GM23338 (cell line): ENCODE measurements around the gene SCUBE2. TPM values are rescaled to one million over a fixed set of nuclear protein-coding genes. Genes with fewer than 3 reads are reported as not detected.
"Not testable (repeated sequence)": the region's sequence is repeated elsewhere in the genome, so short reads cannot be mapped to it uniquely, and the experiment has no call there.

Source experiments
- ATAC-seq: fragments of 200-7000 bp; cut with Tn5 transposase; 3 replicates; pipeline ENCODE4 v1.9.1; 2020
- DNase-seq: peaks from one replicate; pipeline ENCODE4 v3.0.0-alpha.2; 2015; ENCODE audit warnings: low spot score
- H2AFZ ChIP-seq: fragments of 200-600 bp; sonication (generic); 2 replicates; pipeline ENCODE4 v1.8.0; 2016; ENCODE audit warnings: antibody characterized with exemption, mild to moderate bottlenecking, moderate library complexity
- H3F3A ChIP-seq: fragments of 200-600 bp; sonication (generic); replicated peaks from 2 replicates; pipeline ENCODE4 v1.8.0; 2017; ENCODE audit warnings: antibody characterized with exemption, mixed run types, low read depth
- H3K27ac ChIP-seq: fragments of 200-600 bp; sonication (generic); 2 replicates; pipeline ENCODE4 v1.6.1; 2016; ENCODE audit warnings: low read depth
- H3K27me3 ChIP-seq: fragments of 200-600 bp; sonication (generic); 2 replicates; pipeline ENCODE4 v1.8.0; 2016; ENCODE audit warnings: mild to moderate bottlenecking, mixed run types, moderate library complexity; ENCODE audit not compliant: insufficient read depth
- H3K36me3 ChIP-seq: fragments of 200-600 bp; sonication (generic); 2 replicates; pipeline ENCODE4 v1.8.0; 2016; ENCODE audit warnings: mild to moderate bottlenecking; ENCODE audit not compliant: insufficient read depth
- H3K4me1 ChIP-seq: fragments of 200-600 bp; sonication (generic); 2 replicates; pipeline ENCODE4 v1.8.0; 2016; ENCODE audit warnings: mild to moderate bottlenecking, moderate library complexity; ENCODE audit not compliant: insufficient read depth
- H3K4me2 ChIP-seq: fragments of 200-600 bp; sonication (generic); 2 replicates; pipeline ENCODE4 v1.7.1; 2017; ENCODE audit warnings: mixed run types
- H3K4me3 ChIP-seq: fragments of 200-600 bp; sonication (generic); 2 replicates; pipeline ENCODE4 v1.6.1; 2016; ENCODE audit warnings: mixed run types
- H3K79me2 ChIP-seq: fragments of 200-600 bp; sonication (generic); replicated peaks from 2 replicates; pipeline ENCODE4 v1.8.0; 2017; ENCODE audit warnings: mild to moderate bottlenecking; ENCODE audit not compliant: insufficient read depth
- H3K9me2 ChIP-seq: fragments of 200-600 bp; sonication (generic); 2 replicates; pipeline ENCODE4 v1.8.0; 2017; ENCODE audit not compliant: insufficient read depth
- H4K20me1 ChIP-seq: fragments of 200-600 bp; sonication (generic); replicated peaks from 2 replicates; pipeline ENCODE4 v1.8.0; 2017; ENCODE audit warnings: mild to moderate bottlenecking; ENCODE audit not compliant: insufficient read depth
- H3K27ac Mint-ChIP-seq: 2 replicates; pipeline ENCODE4 v1.8.0; 2020; ENCODE audit warnings: inconsistent platforms, mild to moderate bottlenecking, moderate library complexity, mixed read lengths
- H3K27me3 Mint-ChIP-seq: 3 replicates; pipeline ENCODE4 v1.8.0; 2022; ENCODE audit warnings: low read depth, mild to moderate bottlenecking, moderate library complexity, mixed read lengths, inconsistent platforms; ENCODE audit not compliant: insufficient read depth, poor library complexity
- H3K36me3 Mint-ChIP-seq: 3 replicates; pipeline ENCODE4 v1.8.0; 2021; ENCODE audit warnings: low read depth, mild to moderate bottlenecking, inconsistent platforms, moderate library complexity, mixed read lengths
- H3K4me1 Mint-ChIP-seq: 3 replicates; pipeline ENCODE4 v1.8.0; 2020; ENCODE audit warnings: mild to moderate bottlenecking, inconsistent platforms, mixed read lengths
- H3K4me3 Mint-ChIP-seq: 3 replicates; pipeline ENCODE4 v1.8.0; 2021; ENCODE audit warnings: moderate library complexity, mild to moderate bottlenecking, inconsistent platforms, mixed read lengths
- H3K9me3 Mint-ChIP-seq: 3 replicates; pipeline ENCODE4 v1.8.0; 2020; ENCODE audit warnings: moderate library complexity, mild to moderate bottlenecking, inconsistent platforms, mixed read lengths
- EZH2 ChIP-seq: fragments of 200-600 bp; sonication (generic); IDR thresholded peaks from one replicate; pipeline ENCODE4 v1.8.0; 2017; ENCODE audit warnings: antibody characterized with exemption, mild to moderate bottlenecking, low read depth; ENCODE audit not compliant: unreplicated experiment
- EZH2phosphoT487 ChIP-seq: fragments of 200-600 bp; sonication (generic); IDR thresholded peaks from one replicate; pipeline ENCODE4 v1.8.1; 2018; ENCODE audit warnings: antibody characterized with exemption; ENCODE audit not compliant: unreplicated experiment
- NANOG ChIP-seq: IDR thresholded peaks from 2 replicates; pipeline ENCODE4 v1.6.1; 2016; ENCODE audit warnings: antibody characterized with exemption, borderline replicate concordance
- POLR2AphosphoS5 ChIP-seq: IDR thresholded peaks from 2 replicates; pipeline ENCODE4 v1.6.1; 2016; ENCODE audit warnings: antibody characterized with exemption, low read depth
- STAT1 ChIP-seq: IDR thresholded peaks from one replicate; pipeline ENCODE4 v1.6.1; 2016; ENCODE audit warnings: antibody characterized with exemption; ENCODE audit not compliant: unreplicated experiment
- ZNF331 ChIP-seq: fragments of 250-450 bp; sonication (Bioruptor Pico); IDR thresholded peaks from 2 replicates; pipeline ENCODE4 v1.5.0; 2020; ENCODE audit warnings: low read depth, mild to moderate bottlenecking, moderate library complexity
- polyA plus RNA-seq: library from polyadenylated mRNA; unstranded; fragments of >200 nt; fragmentation: Nextera tagmentation; extraction: Ambion mirVana; gene quantifications from 2 replicates; pipeline ENCODE4 v1.2.1, GENCODE V29; 2016
- total RNA-seq: library from RNA; depleted of rRNA; stranded (reverse); fragments of >200 nt; shearing (Covaris generic); gene quantifications from 2 replicates; pipeline ENCODE4 v1.2.3, GENCODE V29; 2014
- TF ChIP-seq, protein P1 (sequence below): IDR thresholded peaks from one replicate; pipeline ENCODE4 v1.6.1; 2018; ENCODE audit warnings: antibody characterized with exemption; ENCODE audit not compliant: unreplicated experiment
- TF ChIP-seq, protein P2 (sequence below): IDR thresholded peaks from 2 replicates; pipeline ENCODE4 v1.6.1; 2016; ENCODE audit warnings: antibody characterized with exemption
- TF ChIP-seq, protein P3 (sequence below), 2 experiments: fragments of 200-600 bp in 1 of 2; sonication (generic) in 1 of 2; conservative IDR thresholded peaks; 2 replicates each; pipeline versions ENCODE4 v1.5.1 to v1.6.1; 2016 to 2017; ENCODE audit warnings: antibody characterized with exemption in 2 of 2, low read depth in 2 of 2, mild to moderate bottlenecking in 2 of 2, moderate library complexity in 1 of 2
- TF ChIP-seq, protein P4 (sequence below): fragments of 250-450 bp; sonication (Bioruptor Pico); IDR thresholded peaks from 2 replicates; pipeline ENCODE4 v1.5.0; 2020; ENCODE audit warnings: mild to moderate bottlenecking, moderate library complexity

Gene SCUBE2
- total and polyA plus RNA-seq, 2 experiments from 2014 or later = 0.47 to 0.63 TPM

DNA sequence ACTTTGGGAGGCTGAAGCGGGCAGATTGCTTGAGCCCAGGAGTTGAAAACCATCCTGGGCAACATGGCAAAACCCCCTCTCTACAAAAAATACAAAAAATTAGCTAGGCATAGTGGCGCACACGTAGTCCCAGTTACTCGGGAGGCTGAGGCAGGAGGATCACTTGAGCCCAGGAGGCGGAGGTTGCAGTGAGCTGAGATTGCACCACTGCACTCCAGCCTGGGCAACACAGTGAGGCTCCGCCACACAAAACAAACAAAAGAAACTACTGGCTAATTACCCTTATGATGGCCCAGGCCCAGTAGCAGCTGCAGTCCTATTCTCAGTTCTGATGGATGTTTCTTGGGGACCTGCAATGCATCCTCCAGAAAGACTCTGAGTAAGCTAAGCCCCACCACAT is 104.6 kb downstream of the SCUBE2 start:
- DNase-seq, H3K27me3 ChIP-seq, H3K4me1 ChIP-seq, ATAC-seq, H3K79me2 ChIP-seq, H3K36me3 ChIP-seq, H3F3A ChIP-seq, H3K27ac ChIP-seq, H3K9me3 Mint-ChIP-seq, H3K27ac Mint-ChIP-seq, H4K20me1 ChIP-seq, H3K4me3 ChIP-seq, H3K27me3 Mint-ChIP-seq, H3K4me3 Mint-ChIP-seq, H3K36me3 Mint-ChIP-seq, H2AFZ ChIP-seq, H3K9me2 ChIP-seq, H3K4me1 Mint-ChIP-seq, H3K4me2 ChIP-seq: not testable (repeated sequence)

DNA sequence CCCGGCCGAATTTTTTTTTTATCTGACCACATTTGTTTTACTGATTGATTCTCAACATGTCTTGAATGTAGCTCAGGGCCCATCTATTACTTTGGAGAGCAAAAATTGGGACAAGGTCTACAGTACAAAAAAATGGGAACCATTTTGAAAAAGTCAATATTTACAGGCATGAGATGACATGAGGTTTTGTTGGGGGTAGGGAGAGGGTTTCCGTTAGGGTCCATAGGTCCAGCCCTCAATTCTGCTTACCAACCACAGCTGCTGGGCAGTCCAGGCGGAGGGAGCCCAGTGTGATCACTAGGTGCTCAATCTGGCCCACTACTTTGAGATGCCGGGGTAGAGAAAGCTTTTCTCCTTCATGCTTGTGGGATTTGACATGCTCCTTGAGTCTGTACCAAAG is 105.9 kb downstream of the SCUBE2 start:
- no peak for ATAC-seq
- no peak for DNase-seq
- Histone ChIP-seq H3K4me1 (no peaks in the 10 kb centered on the region), H4K20me1 (no peaks in the 10 kb centered on the region), H3K4me3 (no peak overlapping the region), H3F3A (no peaks in the 10 kb centered on the region), H3K27ac (no peak overlapping the region), H3K79me2 (no peaks in the 10 kb centered on the region), H3K36me3 (no peaks in the 10 kb centered on the region), H2AFZ (no peak overlapping the region), H3K9me2 (no peaks in the 10 kb centered on the region), H3K4me2 (no peak overlapping the region), H3K27me3 (no peaks in the 10 kb centered on the region)
- peaks cover 7% of the 10 kb centered on the region; the same call in 2 of the 3 replicates for H3K4me1 Mint-ChIP-seq
- no peak overlapping the region for H3K4me3 Mint-ChIP-seq
- H3K27ac Mint-ChIP-seq = no peak overlapping the region
- peaks cover 2% of the 10 kb centered on the region; the same call in 1 of the 3 replicates for H3K36me3 Mint-ChIP-seq
- no peaks in the 10 kb centered on the region for H3K9me3 Mint-ChIP-seq
- H3K27me3 Mint-ChIP-seq = no peaks in the 10 kb centered on the region
- no peak for TF ChIP-seq EZH2
- no peak for TF ChIP-seq EZH2phosphoT487
- TF ChIP-seq, protein P1, sequence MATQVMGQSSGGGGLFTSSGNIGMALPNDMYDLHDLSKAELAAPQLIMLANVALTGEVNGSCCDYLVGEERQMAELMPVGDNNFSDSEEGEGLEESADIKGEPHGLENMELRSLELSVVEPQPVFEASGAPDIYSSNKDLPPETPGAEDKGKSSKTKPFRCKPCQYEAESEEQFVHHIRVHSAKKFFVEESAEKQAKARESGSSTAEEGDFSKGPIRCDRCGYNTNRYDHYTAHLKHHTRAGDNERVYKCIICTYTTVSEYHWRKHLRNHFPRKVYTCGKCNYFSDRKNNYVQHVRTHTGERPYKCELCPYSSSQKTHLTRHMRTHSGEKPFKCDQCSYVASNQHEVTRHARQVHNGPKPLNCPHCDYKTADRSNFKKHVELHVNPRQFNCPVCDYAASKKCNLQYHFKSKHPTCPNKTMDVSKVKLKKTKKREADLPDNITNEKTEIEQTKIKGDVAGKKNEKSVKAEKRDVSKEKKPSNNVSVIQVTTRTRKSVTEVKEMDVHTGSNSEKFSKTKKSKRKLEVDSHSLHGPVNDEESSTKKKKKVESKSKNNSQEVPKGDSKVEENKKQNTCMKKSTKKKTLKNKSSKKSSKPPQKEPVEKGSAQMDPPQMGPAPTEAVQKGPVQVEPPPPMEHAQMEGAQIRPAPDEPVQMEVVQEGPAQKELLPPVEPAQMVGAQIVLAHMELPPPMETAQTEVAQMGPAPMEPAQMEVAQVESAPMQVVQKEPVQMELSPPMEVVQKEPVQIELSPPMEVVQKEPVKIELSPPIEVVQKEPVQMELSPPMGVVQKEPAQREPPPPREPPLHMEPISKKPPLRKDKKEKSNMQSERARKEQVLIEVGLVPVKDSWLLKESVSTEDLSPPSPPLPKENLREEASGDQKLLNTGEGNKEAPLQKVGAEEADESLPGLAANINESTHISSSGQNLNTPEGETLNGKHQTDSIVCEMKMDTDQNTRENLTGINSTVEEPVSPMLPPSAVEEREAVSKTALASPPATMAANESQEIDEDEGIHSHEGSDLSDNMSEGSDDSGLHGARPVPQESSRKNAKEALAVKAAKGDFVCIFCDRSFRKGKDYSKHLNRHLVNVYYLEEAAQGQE = no peak
- no peak for TF ChIP-seq ZNF331 (CRISPR knock-in tag)
- TF ChIP-seq STAT1 = no peak
- TF ChIP-seq, protein P2, sequence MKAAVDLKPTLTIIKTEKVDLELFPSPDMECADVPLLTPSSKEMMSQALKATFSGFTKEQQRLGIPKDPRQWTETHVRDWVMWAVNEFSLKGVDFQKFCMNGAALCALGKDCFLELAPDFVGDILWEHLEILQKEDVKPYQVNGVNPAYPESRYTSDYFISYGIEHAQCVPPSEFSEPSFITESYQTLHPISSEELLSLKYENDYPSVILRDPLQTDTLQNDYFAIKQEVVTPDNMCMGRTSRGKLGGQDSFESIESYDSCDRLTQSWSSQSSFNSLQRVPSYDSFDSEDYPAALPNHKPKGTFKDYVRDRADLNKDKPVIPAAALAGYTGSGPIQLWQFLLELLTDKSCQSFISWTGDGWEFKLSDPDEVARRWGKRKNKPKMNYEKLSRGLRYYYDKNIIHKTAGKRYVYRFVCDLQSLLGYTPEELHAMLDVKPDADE = no peak
- no peak for TF ChIP-seq POLR2AphosphoS5
- TF ChIP-seq, protein P3, sequence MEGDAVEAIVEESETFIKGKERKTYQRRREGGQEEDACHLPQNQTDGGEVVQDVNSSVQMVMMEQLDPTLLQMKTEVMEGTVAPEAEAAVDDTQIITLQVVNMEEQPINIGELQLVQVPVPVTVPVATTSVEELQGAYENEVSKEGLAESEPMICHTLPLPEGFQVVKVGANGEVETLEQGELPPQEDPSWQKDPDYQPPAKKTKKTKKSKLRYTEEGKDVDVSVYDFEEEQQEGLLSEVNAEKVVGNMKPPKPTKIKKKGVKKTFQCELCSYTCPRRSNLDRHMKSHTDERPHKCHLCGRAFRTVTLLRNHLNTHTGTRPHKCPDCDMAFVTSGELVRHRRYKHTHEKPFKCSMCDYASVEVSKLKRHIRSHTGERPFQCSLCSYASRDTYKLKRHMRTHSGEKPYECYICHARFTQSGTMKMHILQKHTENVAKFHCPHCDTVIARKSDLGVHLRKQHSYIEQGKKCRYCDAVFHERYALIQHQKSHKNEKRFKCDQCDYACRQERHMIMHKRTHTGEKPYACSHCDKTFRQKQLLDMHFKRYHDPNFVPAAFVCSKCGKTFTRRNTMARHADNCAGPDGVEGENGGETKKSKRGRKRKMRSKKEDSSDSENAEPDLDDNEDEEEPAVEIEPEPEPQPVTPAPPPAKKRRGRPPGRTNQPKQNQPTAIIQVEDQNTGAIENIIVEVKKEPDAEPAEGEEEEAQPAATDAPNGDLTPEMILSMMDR (conservative IDR thresholded peaks at IDR 0.05; ENCODE audit: low read depth in 2 of 2) = no peak
- TF ChIP-seq, protein P4, sequence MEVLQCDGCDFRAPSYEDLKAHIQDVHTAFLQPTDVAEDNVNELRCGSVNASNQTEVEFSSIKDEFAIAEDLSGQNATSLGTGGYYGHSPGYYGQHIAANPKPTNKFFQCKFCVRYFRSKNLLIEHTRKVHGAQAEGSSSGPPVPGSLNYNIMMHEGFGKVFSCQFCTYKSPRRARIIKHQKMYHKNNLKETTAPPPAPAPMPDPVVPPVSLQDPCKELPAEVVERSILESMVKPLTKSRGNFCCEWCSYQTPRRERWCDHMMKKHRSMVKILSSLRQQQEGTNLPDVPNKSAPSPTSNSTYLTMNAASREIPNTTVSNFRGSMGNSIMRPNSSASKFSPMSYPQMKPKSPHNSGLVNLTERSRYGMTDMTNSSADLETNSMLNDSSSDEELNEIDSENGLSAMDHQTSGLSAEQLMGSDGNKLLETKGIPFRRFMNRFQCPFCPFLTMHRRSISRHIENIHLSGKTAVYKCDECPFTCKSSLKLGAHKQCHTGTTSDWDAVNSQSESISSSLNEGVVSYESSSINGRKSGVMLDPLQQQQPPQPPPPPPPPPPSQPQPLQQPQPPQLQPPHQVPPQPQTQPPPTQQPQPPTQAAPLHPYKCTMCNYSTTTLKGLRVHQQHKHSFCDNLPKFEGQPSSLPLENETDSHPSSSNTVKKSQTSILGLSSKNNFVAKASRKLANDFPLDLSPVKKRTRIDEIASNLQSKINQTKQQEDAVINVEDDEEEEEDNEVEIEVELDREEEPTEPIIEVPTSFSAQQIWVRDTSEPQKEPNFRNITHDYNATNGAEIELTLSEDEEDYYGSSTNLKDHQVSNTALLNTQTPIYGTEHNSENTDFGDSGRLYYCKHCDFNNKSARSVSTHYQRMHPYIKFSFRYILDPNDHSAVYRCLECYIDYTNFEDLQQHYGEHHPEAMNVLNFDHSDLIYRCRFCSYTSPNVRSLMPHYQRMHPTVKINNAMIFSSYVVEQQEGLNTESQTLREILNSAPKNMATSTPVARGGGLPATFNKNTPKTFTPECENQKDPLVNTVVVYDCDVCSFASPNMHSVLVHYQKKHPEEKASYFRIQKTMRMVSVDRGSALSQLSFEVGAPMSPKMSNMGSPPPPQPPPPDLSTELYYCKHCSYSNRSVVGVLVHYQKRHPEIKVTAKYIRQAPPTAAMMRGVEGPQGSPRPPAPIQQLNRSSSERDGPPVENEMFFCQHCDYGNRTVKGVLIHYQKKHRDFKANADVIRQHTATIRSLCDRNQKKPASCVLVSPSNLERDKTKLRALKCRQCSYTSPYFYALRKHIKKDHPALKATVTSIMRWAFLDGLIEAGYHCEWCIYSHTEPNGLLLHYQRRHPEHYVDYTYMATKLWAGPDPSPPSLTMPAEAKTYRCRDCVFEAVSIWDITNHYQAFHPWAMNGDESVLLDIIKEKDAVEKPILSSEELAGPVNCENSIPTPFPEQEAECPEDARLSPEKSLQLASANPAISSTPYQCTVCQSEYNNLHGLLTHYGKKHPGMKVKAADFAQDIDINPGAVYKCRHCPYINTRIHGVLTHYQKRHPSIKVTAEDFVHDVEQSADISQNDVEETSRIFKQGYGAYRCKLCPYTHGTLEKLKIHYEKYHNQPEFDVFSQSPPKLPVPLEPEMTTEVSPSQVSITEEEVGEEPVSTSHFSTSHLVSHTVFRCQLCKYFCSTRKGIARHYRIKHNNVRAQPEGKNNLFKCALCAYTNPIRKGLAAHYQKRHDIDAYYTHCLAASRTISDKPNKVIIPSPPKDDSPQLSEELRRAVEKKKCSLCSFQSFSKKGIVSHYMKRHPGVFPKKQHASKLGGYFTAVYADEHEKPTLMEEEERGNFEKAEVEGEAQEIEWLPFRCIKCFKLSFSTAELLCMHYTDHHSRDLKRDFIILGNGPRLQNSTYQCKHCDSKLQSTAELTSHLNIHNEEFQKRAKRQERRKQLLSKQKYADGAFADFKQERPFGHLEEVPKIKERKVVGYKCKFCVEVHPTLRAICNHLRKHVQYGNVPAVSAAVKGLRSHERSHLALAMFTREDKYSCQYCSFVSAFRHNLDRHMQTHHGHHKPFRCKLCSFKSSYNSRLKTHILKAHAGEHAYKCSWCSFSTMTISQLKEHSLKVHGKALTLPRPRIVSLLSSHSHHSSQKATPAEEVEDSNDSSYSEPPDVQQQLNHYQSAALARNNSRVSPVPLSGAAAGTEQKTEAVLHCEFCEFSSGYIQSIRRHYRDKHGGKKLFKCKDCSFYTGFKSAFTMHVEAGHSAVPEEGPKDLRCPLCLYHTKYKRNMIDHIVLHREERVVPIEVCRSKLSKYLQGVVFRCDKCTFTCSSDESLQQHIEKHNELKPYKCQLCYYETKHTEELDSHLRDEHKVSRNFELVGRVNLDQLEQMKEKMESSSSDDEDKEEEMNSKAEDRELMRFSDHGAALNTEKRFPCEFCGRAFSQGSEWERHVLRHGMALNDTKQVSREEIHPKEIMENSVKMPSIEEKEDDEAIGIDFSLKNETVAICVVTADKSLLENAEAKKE (CRISPR knock-in tag) = no peak
- TF ChIP-seq NANOG = no peak
